OCI-LY7 (cell line): ENCODE data around the gene NMUR2.

ENCODE experiments used
- EZH2phosphoT487 ChIP-seq: fragments of 200-600 bp; sonication (generic); IDR thresholded peaks from 2 replicates; pipeline ENCODE4 v1.6.1; 2018; ENCODE audit warnings: low read depth, borderline replicate concordance, mild to moderate bottlenecking, mixed run types, antibody characterized with exemption, low read length, moderate library complexity, mixed read lengths
- TF ChIP-seq, protein P1 (sequence below): fragments of 200-600 bp; sonication (generic); conservative IDR thresholded peaks from 2 replicates; pipeline ENCODE4 v1.5.1; 2014; ENCODE audit warnings: mild to moderate bottlenecking, antibody characterized with exemption, low read length, moderate library complexity, mixed read lengths

DNA sequence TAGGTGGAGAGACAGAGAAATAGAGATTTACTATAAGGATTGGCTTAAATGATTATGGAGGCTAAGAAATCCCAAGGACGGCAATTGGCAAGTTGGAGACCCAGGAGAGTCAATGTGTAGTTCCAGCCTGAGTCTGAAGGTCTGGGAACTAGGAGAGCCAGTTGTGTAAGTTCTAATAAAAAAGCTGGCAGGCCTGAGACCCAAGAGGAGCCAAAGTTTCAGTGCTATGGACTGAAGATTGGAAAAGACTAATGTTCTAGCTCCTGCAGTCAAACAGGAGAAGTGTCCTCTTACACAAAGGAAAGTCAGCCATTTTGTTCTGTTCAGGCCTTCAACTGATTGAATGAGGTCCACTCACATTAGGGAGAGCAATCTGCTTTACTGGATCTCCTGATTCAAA, 50.0 kb downstream of the NMUR2 start:
- TF ChIP-seq, protein P1, sequence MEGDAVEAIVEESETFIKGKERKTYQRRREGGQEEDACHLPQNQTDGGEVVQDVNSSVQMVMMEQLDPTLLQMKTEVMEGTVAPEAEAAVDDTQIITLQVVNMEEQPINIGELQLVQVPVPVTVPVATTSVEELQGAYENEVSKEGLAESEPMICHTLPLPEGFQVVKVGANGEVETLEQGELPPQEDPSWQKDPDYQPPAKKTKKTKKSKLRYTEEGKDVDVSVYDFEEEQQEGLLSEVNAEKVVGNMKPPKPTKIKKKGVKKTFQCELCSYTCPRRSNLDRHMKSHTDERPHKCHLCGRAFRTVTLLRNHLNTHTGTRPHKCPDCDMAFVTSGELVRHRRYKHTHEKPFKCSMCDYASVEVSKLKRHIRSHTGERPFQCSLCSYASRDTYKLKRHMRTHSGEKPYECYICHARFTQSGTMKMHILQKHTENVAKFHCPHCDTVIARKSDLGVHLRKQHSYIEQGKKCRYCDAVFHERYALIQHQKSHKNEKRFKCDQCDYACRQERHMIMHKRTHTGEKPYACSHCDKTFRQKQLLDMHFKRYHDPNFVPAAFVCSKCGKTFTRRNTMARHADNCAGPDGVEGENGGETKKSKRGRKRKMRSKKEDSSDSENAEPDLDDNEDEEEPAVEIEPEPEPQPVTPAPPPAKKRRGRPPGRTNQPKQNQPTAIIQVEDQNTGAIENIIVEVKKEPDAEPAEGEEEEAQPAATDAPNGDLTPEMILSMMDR = no peak
- no peak for TF ChIP-seq EZH2phosphoT487
